GM12873 (cell line): ENCODE results near the gene SEMA3F.

ENCODE experiments used
- CTCF ChIP-seq: IDR thresholded peaks from 2 replicates; pipeline ENCODE4 v1.5.1; 2012; ENCODE audit warnings: low read depth, mild to moderate bottlenecking, moderate library complexity, low read length, control low read depth; ENCODE audit not compliant: insufficient read depth; ENCODE audit errors: missing control alignments

SEMA3F gene

GRCh38 chr3:50150863-50151686 lies 4.0 kb upstream of the SEMA3F start:
- no peak for TF ChIP-seq CTCF

- TF ChIP-seq CTCF = no peak
These were observed 3.4 kb upstream of the SEMA3F start for GRCh38 chr3:50151728-50152127.

GRCh38 chr3:50153782-50154475 lies 1.2 kb upstream of the SEMA3F start:
- no peak for TF ChIP-seq CTCF

GRCh38 chr3:50154476-50154839 lies 666 bp upstream of the SEMA3F start:
- peak; percentile 32 for TF ChIP-seq CTCF

GRCh38 chr3:50155491-50155878 lies 361 bp downstream of the SEMA3F start:
- no peak for TF ChIP-seq CTCF

- TF ChIP-seq CTCF = no peak
These were observed 767 bp downstream of the SEMA3F start for GRCh38 chr3:50155891-50156290.
